ENCODE measurements around the gene IL2RA. TPM values are rescaled to one million over a fixed set of nuclear protein-coding genes. Genes with fewer than 3 reads are reported as not detected.

IL2RA gene
- total and polyA plus RNA-seq, 7 donors, result 0.08 to 1.8 (median 0.20) TPM

DNA sequence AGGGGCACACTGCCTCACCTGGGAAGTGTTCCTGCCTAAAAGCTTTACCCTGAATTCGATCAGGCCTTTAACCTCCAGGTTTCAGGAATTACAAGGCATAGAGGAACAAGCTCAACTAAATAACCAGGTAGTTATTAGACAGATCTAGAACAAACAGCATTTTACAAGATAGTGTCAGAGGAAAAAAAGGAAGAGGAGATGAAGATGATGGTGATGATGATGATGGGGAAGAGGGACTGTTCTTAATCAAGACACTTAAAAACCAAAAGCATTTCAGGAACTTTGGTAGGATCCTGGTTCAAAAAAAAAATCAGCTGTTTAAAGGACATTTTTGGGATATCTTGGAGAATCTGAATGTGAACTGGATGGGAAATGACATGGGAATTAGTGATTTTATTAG, 38.2 kb upstream of the IL2RA start:
- ATAC-seq, result no peak
- TF ChIP-seq, protein P1, sequence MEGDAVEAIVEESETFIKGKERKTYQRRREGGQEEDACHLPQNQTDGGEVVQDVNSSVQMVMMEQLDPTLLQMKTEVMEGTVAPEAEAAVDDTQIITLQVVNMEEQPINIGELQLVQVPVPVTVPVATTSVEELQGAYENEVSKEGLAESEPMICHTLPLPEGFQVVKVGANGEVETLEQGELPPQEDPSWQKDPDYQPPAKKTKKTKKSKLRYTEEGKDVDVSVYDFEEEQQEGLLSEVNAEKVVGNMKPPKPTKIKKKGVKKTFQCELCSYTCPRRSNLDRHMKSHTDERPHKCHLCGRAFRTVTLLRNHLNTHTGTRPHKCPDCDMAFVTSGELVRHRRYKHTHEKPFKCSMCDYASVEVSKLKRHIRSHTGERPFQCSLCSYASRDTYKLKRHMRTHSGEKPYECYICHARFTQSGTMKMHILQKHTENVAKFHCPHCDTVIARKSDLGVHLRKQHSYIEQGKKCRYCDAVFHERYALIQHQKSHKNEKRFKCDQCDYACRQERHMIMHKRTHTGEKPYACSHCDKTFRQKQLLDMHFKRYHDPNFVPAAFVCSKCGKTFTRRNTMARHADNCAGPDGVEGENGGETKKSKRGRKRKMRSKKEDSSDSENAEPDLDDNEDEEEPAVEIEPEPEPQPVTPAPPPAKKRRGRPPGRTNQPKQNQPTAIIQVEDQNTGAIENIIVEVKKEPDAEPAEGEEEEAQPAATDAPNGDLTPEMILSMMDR (IDR thresholded peaks at IDR 0.05), result no peak

DNA sequence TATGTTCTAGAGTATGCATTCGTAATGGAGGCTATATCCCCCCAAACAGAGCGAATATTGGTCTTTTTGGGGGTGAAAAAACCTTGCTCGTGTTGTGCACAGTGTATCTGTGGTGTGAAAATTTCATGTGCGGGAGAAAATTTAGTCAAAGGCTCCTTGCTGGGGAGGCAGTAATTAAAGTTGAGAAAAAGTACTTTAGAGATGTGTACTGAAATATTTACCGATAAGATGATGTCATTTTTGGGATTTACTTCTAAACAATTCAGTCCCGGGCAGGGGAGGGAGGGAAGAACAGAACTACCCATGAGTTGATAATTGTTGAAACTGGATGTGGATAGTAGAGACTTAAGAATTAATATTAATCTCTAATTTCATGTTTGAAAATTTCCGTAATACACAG, 36.0 kb upstream of the IL2RA start:
- H3K27ac ChIP-seq, result no peak overlapping the region
- H3K36me3 ChIP-seq (ENCODE audit: insufficient read depth in 1 of 2, low read depth in 1 of 2), result peaks cover 7 to 53% of the 10 kb centered on the region in 2 donors
- H3K4me3 ChIP-seq, result no peak overlapping the region
- H3K4me1 ChIP-seq, result peaks cover 26% of the 10 kb centered on the region
- ATAC-seq (no peak), DNase-seq (no peak)
- 87 to 91% (median 90%) methylated on average over 7 of the region's 7 CpGs for WGBS, 3 donors
- TF ChIP-seq, protein P1 (IDR thresholded peaks at IDR 0.05), result no peak
- no peaks in the 10 kb centered on the region for H3K9me3 ChIP-seq
- intact Hi-C loops (cut with DNase I), result no loop called here
- H3K27me3 ChIP-seq (ENCODE audit: insufficient read depth in 3 of 3, low read length in 2 of 3), result no peaks in the 10 kb centered on the region

More for the DNA sequence above, 38.2 kb upstream of the IL2RA start:
- Histone ChIP-seq H3K27ac (no peak overlapping the region), H3K4me1 (peaks cover 10% of the 10 kb centered on the region), H3K9me3 (no peaks in the 10 kb centered on the region), H3K4me3 (no peak overlapping the region), H3K36me3 (ENCODE audit: insufficient read depth in 1 of 2, low read depth in 1 of 2) (peaks cover 13 to 71% of the 10 kb centered on the region in 2 donors), H3K27me3 (ENCODE audit: insufficient read depth in 3 of 3, low read length in 2 of 3) (no peaks in the 10 kb centered on the region)
- WGBS, 3 donors, result 77 to 85% (median 84%) methylated on average over 1 of the region's 1 CpG
- no peak for DNase-seq
- intact Hi-C loops (cut with DNase I), result no loop called here

DNA sequence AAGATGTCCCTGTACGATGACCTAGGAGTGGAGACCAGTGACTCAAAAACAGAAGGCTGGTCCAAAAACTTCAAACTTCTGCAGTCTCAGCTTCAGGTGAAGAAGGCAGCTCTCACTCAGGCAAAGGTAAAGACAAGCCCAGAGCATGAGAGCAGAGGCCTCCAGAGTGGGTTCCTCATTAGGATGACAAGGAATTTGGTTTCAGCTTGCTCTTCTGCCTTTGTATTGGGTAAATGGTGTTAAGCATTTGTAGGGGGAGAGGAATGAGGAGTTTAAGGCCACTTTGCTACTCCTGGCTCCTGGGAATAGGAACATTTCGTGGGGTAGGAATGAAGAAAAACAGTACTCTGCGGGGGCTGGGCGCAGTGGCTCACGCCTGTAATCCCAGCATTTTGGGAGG, 34.9 kb upstream of the IL2RA start:
- intact Hi-C loops (cut with DNase I), result no loop called here
- Histone ChIP-seq H3K27ac (no peak overlapping the region), H3K4me1 (peaks cover 36% of the 10 kb centered on the region), H3K4me3 (no peak overlapping the region), H3K27me3 (ENCODE audit: insufficient read depth in 3 of 3, low read length in 2 of 3) (no peaks in the 10 kb centered on the region), H3K9me3 (no peaks in the 10 kb centered on the region), H3K36me3 (ENCODE audit: insufficient read depth in 1 of 2, low read depth in 1 of 2) (peaks cover 4 to 42% of the 10 kb centered on the region in 2 donors)
- WGBS, 3 donors, result 91 to 96% (median 92%) methylated on average over 5 of the region's 5 CpGs
- ATAC-seq (no peak), DNase-seq (no peak)
- TF ChIP-seq, protein P1 (IDR thresholded peaks at IDR 0.05), result no peak

DNA sequence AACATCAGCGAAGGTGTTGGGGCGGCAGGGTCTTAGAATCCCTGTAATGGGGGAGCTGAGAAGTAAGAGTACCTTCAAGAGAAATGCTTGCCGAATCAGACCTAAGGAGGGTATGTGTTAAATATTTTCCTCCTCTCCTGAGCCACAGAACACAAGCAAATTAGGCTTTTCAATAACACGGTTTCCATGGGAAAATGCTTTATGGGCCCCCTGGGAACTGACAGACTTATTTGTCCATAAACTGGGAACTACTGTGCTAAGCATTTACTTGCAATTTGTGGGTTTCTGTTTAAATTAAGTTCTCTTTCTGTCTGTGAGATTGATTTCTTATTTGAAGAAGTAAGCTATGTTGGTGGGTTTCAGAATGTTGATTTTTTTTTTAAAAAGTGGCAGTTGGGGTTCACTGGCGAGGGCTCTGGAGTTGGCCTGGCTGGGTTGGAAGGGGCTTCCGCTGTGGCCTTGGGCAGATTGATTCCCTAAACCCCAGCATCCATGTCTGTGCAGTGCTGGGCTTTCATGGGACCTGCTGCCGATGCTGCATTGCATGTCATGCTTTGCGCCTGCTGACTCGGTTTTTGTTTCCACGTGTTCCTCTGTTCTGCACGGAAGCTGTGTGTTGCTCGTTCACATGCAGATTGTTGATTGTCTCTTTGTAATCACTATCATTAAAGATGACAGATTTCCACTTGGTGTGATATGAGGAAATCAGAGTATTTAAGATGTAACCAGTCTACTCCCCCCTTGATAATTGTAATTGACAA, 33.8 kb upstream of the IL2RA start:
- 64 to 72% (median 66%) methylated on average over 12 of the region's 12 CpGs for WGBS, 3 donors
- no peaks in the 10 kb centered on the region for H3K27me3 ChIP-seq (ENCODE audit: insufficient read depth in 3 of 3, low read length in 2 of 3)

More for the DNA sequence above, 33.8 kb upstream of the IL2RA start:
- DNase-seq (no peak), ATAC-seq (no peak)
- Histone ChIP-seq H3K4me1 (peaks cover 47% of the 10 kb centered on the region), H3K9me3 (no peaks in the 10 kb centered on the region), H3K27ac (no peak overlapping the region), H3K4me3 (no peak overlapping the region), H3K36me3 (ENCODE audit: insufficient read depth in 1 of 2, low read depth in 1 of 2) (peaks cover 3 to 31% of the 10 kb centered on the region in 2 donors)
- intact Hi-C loops (cut with DNase I), result no loop called here
- TF ChIP-seq, protein P1 (IDR thresholded peaks at IDR 0.05), result no peak

All from psoas muscle (tissue), 8 donors.